ENCODE measurements around the gene C1orf210.

- TF ChIP-seq, protein P1, sequence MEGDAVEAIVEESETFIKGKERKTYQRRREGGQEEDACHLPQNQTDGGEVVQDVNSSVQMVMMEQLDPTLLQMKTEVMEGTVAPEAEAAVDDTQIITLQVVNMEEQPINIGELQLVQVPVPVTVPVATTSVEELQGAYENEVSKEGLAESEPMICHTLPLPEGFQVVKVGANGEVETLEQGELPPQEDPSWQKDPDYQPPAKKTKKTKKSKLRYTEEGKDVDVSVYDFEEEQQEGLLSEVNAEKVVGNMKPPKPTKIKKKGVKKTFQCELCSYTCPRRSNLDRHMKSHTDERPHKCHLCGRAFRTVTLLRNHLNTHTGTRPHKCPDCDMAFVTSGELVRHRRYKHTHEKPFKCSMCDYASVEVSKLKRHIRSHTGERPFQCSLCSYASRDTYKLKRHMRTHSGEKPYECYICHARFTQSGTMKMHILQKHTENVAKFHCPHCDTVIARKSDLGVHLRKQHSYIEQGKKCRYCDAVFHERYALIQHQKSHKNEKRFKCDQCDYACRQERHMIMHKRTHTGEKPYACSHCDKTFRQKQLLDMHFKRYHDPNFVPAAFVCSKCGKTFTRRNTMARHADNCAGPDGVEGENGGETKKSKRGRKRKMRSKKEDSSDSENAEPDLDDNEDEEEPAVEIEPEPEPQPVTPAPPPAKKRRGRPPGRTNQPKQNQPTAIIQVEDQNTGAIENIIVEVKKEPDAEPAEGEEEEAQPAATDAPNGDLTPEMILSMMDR (conservative IDR thresholded peaks at IDR 0.05), result no peak
- no peak for TF ChIP-seq EZH2 (IDR thresholded peaks at IDR 0.05; ENCODE audit: low read depth)
Measured at GRCh38 chr1:43318831-43319230, 33.5 kb upstream of the C1orf210 start.
